Tibial artery (tissue), 4 donors: ENCODE measurements around the gene CELSR1.

ENCODE experiments used
- DNase-seq, 2 donors: peaks; one replicate each; pipeline ENCODE4 v3.0.0-alpha.2; 2019
- H3K27ac ChIP-seq, 2 donors: fragments of 200-600 bp; sonication (generic) in 1 of 2; 1 replicate in 1 of 2; 2 replicates in 1 of 2; pipeline ENCODE4 v1.5.1; 2018 to 2019; ENCODE audit warnings: mild to moderate bottlenecking in 1 of 2
- H3K27me3 ChIP-seq, 2 donors: fragments of 200-600 bp; sonication (generic) in 1 of 2; one replicate each; pipeline versions ENCODE4 v1.5.1 to v1.6.0; 2016 to 2019
- H3K36me3 ChIP-seq, 3 donors: fragments of 200-600 bp; sonication (generic) in 2 of 3; one replicate each; pipeline ENCODE4 v1.5.1; 2016 to 2019; ENCODE audit warnings: mild to moderate bottlenecking in 2 of 3
- H3K4me1 ChIP-seq, 4 donors: fragments of 200-600 bp; sonication (generic) in 2 of 4; 1 replicate in 3 of 4; 2 replicates in 1 of 4; pipeline ENCODE4 v1.5.1; 2016 to 2019
- H3K4me3 ChIP-seq, 2 donors: fragments of 200-600 bp; sonication (generic) in 1 of 2; 1 replicate in 1 of 2; 2 replicates in 1 of 2; pipeline ENCODE4 v1.5.1; 2018 to 2019; ENCODE audit warnings: mild to moderate bottlenecking in 2 of 2
- H3K9me3 ChIP-seq, 3 donors: fragments of 200-600 bp; sonication (generic) in 1 of 3; one replicate each; pipeline ENCODE4 v1.5.1; 2016 to 2019
- intact Hi-C: fragments of 100-400 bp; cut with DNase I; formaldehyde crosslinking; loops from one replicate; pipeline ENCODE4 v1.15.0; 2023; ENCODE audit warnings: low total_unique reads
- TF ChIP-seq, protein P1 (sequence below), 2 experiments: fragments of 200-600 bp in 1 of 2; fragments of 450-650 bp in 1 of 2; IDR thresholded peaks; one replicate each; pipeline ENCODE4 v1.5.1; 2017 to 2019; ENCODE audit warnings: antibody characterized with exemption in 2 of 2, mild to moderate bottlenecking in 1 of 2, moderate library complexity in 1 of 2

Gene CELSR1

DNA sequence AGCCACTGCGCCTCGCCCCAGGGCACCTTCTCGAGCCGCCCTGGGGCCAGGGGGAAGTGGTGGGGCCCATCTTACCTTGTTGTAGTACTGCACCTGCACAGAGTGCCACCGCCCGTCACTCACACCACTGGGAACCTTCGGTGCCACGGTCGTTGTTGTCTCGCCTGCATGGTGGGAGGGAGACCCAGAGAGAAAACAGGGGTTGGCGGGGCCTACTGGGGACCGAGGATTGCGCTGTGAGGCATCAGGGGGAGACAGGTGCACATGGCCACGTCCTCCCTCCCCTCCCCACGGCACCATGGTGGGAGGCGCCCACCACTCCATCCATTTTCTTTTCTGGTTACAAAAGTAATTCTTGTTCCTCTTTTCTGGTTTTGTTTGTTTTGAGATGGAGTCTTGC, 104.1 kb downstream of the CELSR1 start:
- Histone ChIP-seq H3K4me1 (no peaks in the 10 kb centered on the region), H3K36me3 (peaks cover 0 to 5% (median 0%) of the 10 kb centered on the region in 3 donors), H3K9me3 (no peaks in the 10 kb centered on the region), H3K4me3 (no peak overlapping the region), H3K27ac (no peak overlapping the region), H3K27me3 (peaks cover 0 to 31% of the 10 kb centered on the region in 2 donors)
- TF ChIP-seq, protein P1, sequence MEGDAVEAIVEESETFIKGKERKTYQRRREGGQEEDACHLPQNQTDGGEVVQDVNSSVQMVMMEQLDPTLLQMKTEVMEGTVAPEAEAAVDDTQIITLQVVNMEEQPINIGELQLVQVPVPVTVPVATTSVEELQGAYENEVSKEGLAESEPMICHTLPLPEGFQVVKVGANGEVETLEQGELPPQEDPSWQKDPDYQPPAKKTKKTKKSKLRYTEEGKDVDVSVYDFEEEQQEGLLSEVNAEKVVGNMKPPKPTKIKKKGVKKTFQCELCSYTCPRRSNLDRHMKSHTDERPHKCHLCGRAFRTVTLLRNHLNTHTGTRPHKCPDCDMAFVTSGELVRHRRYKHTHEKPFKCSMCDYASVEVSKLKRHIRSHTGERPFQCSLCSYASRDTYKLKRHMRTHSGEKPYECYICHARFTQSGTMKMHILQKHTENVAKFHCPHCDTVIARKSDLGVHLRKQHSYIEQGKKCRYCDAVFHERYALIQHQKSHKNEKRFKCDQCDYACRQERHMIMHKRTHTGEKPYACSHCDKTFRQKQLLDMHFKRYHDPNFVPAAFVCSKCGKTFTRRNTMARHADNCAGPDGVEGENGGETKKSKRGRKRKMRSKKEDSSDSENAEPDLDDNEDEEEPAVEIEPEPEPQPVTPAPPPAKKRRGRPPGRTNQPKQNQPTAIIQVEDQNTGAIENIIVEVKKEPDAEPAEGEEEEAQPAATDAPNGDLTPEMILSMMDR (IDR thresholded peaks at IDR 0.05) = no peak
- no peak for DNase-seq
- intact Hi-C loops = no loop called here

DNA sequence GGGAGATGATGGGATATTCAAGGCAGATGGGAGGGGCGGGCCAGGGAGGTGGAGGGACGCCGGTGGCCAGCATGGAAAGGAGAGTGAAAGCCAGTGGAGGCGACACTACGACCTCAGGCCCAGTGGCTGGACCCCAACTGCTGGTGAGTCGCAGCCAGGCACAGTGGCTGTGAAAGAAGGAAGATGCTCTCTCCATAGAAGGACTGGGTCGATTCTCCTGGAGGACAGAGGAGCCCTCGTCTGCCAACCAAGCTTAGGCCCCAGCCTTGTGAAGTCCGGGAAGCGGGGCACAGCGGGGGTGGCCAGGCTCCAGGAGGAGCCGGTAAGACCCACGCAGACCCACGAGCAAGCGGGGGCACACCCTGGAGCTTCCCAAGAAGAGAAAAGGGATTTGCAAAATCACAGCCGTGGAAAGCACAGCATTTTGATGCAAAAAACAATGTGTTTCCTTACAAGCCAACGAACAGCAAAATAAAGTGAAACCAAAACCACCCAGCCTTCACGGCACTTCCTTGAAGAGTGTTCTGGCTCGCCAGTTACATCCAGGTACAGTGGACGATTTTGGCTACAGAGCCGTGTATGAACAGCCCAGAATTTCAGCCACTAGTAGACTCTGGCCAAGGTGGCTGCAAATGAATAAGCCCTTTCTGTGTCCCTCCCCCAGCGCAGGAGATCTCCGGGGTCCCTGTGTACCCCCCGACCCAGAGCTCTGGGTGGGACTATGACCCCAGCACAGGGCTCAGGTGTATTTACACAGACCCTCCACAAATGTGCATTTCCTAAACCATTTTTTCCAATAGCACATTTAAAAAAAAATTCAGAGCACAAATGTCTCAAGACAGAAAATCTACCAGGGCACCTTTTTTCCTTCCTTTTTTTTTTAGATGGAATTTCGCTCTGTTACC, 105.0 kb downstream of the CELSR1 start:
- intact Hi-C loops = no loop called here
- Histone ChIP-seq H3K4me3 (peak overlapping the region; percentile 22 to 36), H3K27me3 (peaks cover 0 to 31% of the 10 kb centered on the region in 2 donors), H3K9me3 (no peaks in the 10 kb centered on the region), H3K36me3 (peaks cover 0 to 5% (median 0%) of the 10 kb centered on the region in 3 donors), H3K4me1 (no peaks in the 10 kb centered on the region), H3K27ac (no peak overlapping the region)
- TF ChIP-seq, protein P1 (IDR thresholded peaks at IDR 0.05) = no peak
- DNase-seq = no peak

DNA sequence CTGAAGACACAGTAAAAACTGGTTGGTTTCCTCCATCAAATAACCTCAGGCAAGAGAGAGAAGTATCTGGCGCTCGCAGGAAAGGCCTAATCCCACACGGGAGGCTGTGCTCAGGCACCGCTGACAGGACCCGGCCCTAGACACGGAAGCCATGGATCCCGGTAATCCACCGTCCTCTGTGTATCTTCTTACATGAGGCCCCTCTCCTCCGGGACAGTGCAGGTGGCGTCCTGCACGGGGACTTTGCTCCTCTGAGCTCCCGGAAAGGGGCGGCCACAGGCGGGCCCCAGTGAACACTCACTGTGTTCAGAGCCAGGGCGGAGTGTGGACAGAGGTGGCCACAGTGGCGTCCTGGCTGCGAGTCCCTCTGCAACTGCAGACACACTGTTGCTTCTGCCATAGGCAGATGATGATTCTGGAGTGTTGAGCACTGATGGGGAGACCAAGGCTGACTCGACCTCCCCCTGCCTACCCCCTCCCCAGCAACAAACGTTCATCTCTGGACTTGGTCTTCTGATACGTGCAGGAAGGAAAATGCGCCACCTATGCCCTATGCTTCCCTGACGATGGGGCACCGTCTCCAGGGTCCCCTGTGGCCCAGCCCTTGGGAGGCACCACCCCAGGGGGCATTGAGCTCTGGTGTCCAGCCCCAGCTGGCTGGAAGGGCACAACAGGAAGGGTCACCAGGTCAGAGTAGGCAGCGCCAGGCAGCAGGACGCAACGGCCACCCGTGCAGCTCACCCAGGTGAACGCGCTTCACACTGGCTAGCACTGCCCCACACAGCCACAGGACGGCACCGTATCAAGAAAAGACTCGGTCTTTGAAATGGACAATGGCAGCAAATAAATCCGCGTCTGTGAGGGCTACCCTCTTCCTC, 106.2 kb downstream of the CELSR1 start:
- intact Hi-C loops = no loop called here
- no peak overlapping the region for H3K27ac ChIP-seq
- no peaks in the 10 kb centered on the region for H3K4me1 ChIP-seq
- H3K36me3 ChIP-seq = peaks cover 0 to 5% (median 0%) of the 10 kb centered on the region in 3 donors
- peaks cover 0 to 4% (median 2%) of the 10 kb centered on the region in 3 donors for H3K9me3 ChIP-seq
- peaks cover 0 to 30% of the 10 kb centered on the region in 2 donors for H3K27me3 ChIP-seq
- TF ChIP-seq, protein P1 (IDR thresholded peaks at IDR 0.05) = no peak
- no peak overlapping the region for H3K4me3 ChIP-seq
- no peak for DNase-seq

DNA sequence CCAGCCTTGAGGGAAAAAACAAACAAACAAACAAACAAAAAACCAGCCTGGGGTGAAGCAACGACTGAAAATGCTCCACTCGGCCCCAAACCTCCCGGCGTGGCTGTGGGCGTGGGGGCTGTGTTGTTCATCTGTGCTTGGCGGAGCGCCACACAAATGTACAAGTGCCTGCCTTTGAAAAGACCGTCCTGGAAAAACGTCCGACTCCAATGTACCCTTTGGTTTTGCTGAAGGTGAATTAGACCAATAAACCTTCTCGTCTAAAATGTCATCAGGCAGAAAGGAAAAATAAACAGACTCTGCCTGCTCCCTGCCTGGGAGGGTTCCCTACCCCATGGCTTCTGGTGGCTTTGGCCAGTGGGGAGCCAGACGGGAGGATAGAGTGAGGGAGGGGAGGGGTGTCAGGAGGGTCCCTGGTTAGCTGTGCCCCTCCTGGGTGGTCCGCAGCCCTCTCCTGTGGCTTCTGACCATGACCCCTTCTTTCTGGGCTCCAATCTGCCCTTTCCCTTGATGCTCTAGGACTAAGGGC, 108.0 kb downstream of the CELSR1 start:
- peaks cover 0 to 10% (median 5%) of the 10 kb centered on the region in 3 donors for H3K9me3 ChIP-seq
- no peak overlapping the region for H3K27ac ChIP-seq
- H3K27me3 ChIP-seq = peaks cover 0 to 30% of the 10 kb centered on the region in 2 donors
- intact Hi-C loops = no loop called here
- no peak for DNase-seq
- H3K36me3 ChIP-seq = no peaks in the 10 kb centered on the region
- no peak overlapping the region for H3K4me3 ChIP-seq
- no peaks in the 10 kb centered on the region for H3K4me1 ChIP-seq
- TF ChIP-seq, protein P1 (IDR thresholded peaks at IDR 0.05) = no peak

DNA sequence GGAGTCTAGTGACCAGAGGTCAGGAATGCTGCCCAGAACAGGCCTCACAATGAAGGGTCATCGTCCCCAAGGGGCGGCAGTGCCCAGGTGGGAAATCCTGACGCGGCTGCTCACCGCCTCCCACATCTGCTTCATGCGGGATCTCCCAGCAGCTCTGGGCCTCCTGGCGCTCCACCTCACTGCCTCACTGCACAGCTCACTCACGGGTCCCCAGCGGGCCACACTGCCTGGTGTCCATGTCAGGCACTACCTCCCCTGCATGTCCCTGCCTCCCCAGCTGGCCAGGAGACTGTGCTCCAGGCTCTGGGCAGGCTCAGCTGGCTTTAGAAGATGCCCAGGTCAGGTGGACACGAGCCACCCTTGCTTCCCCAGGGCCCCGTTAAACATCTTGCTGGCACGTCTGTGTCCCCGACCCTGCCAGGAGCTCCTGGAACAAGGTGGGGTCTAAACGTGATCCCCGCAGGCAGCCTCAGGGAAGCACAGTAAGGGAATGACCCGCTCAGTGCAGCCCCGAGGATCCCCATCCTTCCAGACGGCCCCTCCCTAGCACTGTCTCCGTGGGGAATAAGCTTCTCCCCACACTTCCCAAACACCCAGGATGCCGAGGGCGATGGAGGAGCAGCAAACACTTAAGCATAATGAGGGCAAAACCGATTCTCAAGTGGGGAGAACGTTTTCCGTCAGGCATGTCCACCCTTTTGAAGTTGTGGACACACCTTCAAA, 108.7 kb downstream of the CELSR1 start:
- Histone ChIP-seq H3K36me3 (no peaks in the 10 kb centered on the region), H3K9me3 (peaks cover 0 to 10% (median 5%) of the 10 kb centered on the region in 3 donors), H3K27ac (no peak overlapping the region), H3K4me3 (no peak overlapping the region), H3K4me1 (no peaks in the 10 kb centered on the region), H3K27me3 (peaks cover 0 to 30% of the 10 kb centered on the region in 2 donors)
- TF ChIP-seq, protein P1 (IDR thresholded peaks at IDR 0.05) = no peak
- no peak for DNase-seq
- intact Hi-C loops = no loop called here
